RWPE2 (cell line): Measurements from ENCODE around the gene MCM7.

Source experiments
- ATAC-seq: fragments of 200-7000 bp; cut with Tn5 transposase; 3 replicates; pipeline ENCODE4 v1.9.1; 2021; ENCODE audit warnings: low read depth
- DNase-seq: peaks from one replicate; pipeline ENCODE4 v3.0.0-alpha.2; 2020; ENCODE audit warnings: low spot score
- H3K27ac ChIP-seq: fragments of 450-650 bp; 2 replicates; pipeline ENCODE4 v1.5.1; 2017; ENCODE audit warnings: mild to moderate bottlenecking; ENCODE audit not compliant: poor library complexity, severe bottlenecking
- H3K27me3 ChIP-seq: fragments of 250-450 bp; sonication (Bioruptor Pico); 2 replicates; pipeline ENCODE4 v1.5.1; 2021; ENCODE audit warnings: mild to moderate bottlenecking, moderate library complexity; ENCODE audit not compliant: insufficient read depth, poor library complexity, severe bottlenecking
- H3K36me3 ChIP-seq: fragments of 250-450 bp; sonication (Bioruptor Pico); 2 replicates; pipeline ENCODE4 v1.5.1; 2020; ENCODE audit warnings: low read depth, mild to moderate bottlenecking, moderate library complexity
- H3K4me1 ChIP-seq: fragments of 250-450 bp; sonication (Bioruptor Pico); 2 replicates; pipeline ENCODE4 v1.5.1; 2021; ENCODE audit warnings: mild to moderate bottlenecking, moderate library complexity; ENCODE audit not compliant: insufficient read depth, poor library complexity, severe bottlenecking
- H3K4me3 ChIP-seq: fragments of 250-450 bp; sonication (Bioruptor Pico); 2 replicates; pipeline ENCODE4 v1.5.1; 2021; ENCODE audit warnings: mild to moderate bottlenecking, moderate library complexity; ENCODE audit not compliant: severe bottlenecking
- H3K9me3 ChIP-seq: fragments of 250-450 bp; sonication (Bioruptor Pico); 2 replicates; pipeline ENCODE4 v1.5.1; 2021; ENCODE audit warnings: mild to moderate bottlenecking, moderate library complexity; ENCODE audit not compliant: severe bottlenecking
- TF ChIP-seq, protein P1 (sequence below): fragments of 450-650 bp; IDR thresholded peaks from one replicate; pipeline ENCODE4 v1.5.1; 2017; ENCODE audit warnings: mild to moderate bottlenecking, moderate library complexity; ENCODE audit not compliant: poor library complexity, severe bottlenecking

Gene MCM7

GRCh38 chr7:100048680-100049079 is 52.5 kb downstream of the MCM7 start:
- no peak for ATAC-seq
- TF ChIP-seq, protein P1, sequence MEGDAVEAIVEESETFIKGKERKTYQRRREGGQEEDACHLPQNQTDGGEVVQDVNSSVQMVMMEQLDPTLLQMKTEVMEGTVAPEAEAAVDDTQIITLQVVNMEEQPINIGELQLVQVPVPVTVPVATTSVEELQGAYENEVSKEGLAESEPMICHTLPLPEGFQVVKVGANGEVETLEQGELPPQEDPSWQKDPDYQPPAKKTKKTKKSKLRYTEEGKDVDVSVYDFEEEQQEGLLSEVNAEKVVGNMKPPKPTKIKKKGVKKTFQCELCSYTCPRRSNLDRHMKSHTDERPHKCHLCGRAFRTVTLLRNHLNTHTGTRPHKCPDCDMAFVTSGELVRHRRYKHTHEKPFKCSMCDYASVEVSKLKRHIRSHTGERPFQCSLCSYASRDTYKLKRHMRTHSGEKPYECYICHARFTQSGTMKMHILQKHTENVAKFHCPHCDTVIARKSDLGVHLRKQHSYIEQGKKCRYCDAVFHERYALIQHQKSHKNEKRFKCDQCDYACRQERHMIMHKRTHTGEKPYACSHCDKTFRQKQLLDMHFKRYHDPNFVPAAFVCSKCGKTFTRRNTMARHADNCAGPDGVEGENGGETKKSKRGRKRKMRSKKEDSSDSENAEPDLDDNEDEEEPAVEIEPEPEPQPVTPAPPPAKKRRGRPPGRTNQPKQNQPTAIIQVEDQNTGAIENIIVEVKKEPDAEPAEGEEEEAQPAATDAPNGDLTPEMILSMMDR: no peak
- no peaks in the 10 kb centered on the region for H3K27me3 ChIP-seq
- DNase-seq: no peak
- no peak overlapping the region for H3K27ac ChIP-seq
- no peak overlapping the region for H3K4me3 ChIP-seq
- no peaks in the 10 kb centered on the region for H3K9me3 ChIP-seq
- H3K4me1 ChIP-seq: peaks cover 3% of the 10 kb centered on the region
- H3K36me3 ChIP-seq: no peaks in the 10 kb centered on the region; the same call in 1 of the 2 replicates

- no peak for DNase-seq
- H3K27ac ChIP-seq: no peak overlapping the region
These were observed 56.5 kb downstream of the MCM7 start for GRCh38 chr7:100044718-100045117.

More at GRCh38 chr7:100044718-100045117, 56.5 kb downstream of the MCM7 start:
- no peaks in the 10 kb centered on the region for H3K27me3 ChIP-seq
- no peaks in the 10 kb centered on the region for H3K36me3 ChIP-seq
- no peaks in the 10 kb centered on the region for H3K4me1 ChIP-seq
- TF ChIP-seq, protein P1: peak; percentile 34
- ATAC-seq: peak; percentile 51; the same call in 2 of the 3 replicates
- H3K9me3 ChIP-seq: no peaks in the 10 kb centered on the region
- no peak overlapping the region for H3K4me3 ChIP-seq
